A549 (cell line): Measurements from ENCODE around the gene C19orf47.

Experiments used
- CEBPB ChIP-seq, 2 experiments: fragments of >200 bp in 1 of 2; sonication (Bioruptor Twin) in 1 of 2; formaldehyde crosslinking in 1 of 2; IDR thresholded peaks; 2 replicates each; pipeline ENCODE4 v1.6.1; 2012 to 2016
- KDM5A ChIP-seq: fragments of 200-600 bp; sonication (generic); IDR thresholded peaks from 2 replicates; pipeline ENCODE4 v1.6.1; 2016; ENCODE audit warnings: antibody characterized with exemption, mild to moderate bottlenecking
- MAZ ChIP-seq: fragments of 150-350 bp; IDR thresholded peaks from 2 replicates; pipeline ENCODE4 v1.6.1; 2014; ENCODE audit warnings: antibody characterized with exemption, low read depth, low read length, borderline replicate concordance
- RAD21 ChIP-seq, 2 experiments: fragments of >200 bp in 1 of 2; sonication (Bioruptor Twin) in 1 of 2; formaldehyde crosslinking in 1 of 2; IDR thresholded peaks in 1 of 2; conservative IDR thresholded peaks in 1 of 2; 2 replicates in 1 of 2; 3 replicates in 1 of 2; pipeline ENCODE4 v1.6.1; 2012 to 2018; ENCODE audit warnings: inconsistent platforms in 1 of 2
- REST ChIP-seq: fragments of 200-600 bp; sonication (generic); IDR thresholded peaks from 2 replicates; pipeline ENCODE4 v1.6.1; 2016; ENCODE audit warnings: antibody characterized with exemption, mild to moderate bottlenecking, moderate library complexity
- TF ChIP-seq, protein P1 (sequence below): fragments of >200 bp; sonication (Bioruptor Twin); formaldehyde crosslinking; IDR thresholded peaks from 3 replicates; pipeline ENCODE4 v1.5.1; 2016
- TF ChIP-seq, protein P2 (sequence below): fragments of 150-350 bp; IDR thresholded peaks from 2 replicates; pipeline ENCODE4 v1.6.1; 2014; ENCODE audit warnings: low read depth, mild to moderate bottlenecking, low read length

DNA sequence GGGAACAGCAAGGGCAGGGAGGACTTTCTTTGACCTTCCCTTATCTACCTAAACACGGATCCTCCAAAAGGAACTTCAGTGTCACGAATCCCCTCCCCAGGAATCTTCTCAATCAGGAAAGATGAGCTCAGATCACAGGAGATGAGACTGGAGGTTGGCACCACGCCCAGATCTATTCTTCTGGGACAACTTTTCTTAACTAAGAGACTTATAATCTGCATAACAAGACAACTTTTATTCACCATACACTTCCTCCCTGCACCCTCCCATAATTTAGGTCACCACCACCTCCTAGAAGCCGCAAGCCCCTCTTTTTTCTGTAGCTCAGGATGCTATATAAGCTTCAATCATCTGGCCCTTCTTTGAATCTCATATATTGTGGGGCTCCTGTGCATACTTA, 43.9 kb downstream of the C19orf47 start:
- no peak for TF ChIP-seq KDM5A
- TF ChIP-seq, protein P1, sequence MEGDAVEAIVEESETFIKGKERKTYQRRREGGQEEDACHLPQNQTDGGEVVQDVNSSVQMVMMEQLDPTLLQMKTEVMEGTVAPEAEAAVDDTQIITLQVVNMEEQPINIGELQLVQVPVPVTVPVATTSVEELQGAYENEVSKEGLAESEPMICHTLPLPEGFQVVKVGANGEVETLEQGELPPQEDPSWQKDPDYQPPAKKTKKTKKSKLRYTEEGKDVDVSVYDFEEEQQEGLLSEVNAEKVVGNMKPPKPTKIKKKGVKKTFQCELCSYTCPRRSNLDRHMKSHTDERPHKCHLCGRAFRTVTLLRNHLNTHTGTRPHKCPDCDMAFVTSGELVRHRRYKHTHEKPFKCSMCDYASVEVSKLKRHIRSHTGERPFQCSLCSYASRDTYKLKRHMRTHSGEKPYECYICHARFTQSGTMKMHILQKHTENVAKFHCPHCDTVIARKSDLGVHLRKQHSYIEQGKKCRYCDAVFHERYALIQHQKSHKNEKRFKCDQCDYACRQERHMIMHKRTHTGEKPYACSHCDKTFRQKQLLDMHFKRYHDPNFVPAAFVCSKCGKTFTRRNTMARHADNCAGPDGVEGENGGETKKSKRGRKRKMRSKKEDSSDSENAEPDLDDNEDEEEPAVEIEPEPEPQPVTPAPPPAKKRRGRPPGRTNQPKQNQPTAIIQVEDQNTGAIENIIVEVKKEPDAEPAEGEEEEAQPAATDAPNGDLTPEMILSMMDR, result no peak
- no peak for TF ChIP-seq CEBPB (IDR thresholded peaks at IDR 0.05)
- TF ChIP-seq MAZ, result no peak
- TF ChIP-seq REST, result no peak
- TF ChIP-seq RAD21 (conservative IDR thresholded peaks at IDR 0.05 in 1 of 2, IDR thresholded peaks at IDR 0.05 in 1 of 2), result no peak
- TF ChIP-seq, protein P2, sequence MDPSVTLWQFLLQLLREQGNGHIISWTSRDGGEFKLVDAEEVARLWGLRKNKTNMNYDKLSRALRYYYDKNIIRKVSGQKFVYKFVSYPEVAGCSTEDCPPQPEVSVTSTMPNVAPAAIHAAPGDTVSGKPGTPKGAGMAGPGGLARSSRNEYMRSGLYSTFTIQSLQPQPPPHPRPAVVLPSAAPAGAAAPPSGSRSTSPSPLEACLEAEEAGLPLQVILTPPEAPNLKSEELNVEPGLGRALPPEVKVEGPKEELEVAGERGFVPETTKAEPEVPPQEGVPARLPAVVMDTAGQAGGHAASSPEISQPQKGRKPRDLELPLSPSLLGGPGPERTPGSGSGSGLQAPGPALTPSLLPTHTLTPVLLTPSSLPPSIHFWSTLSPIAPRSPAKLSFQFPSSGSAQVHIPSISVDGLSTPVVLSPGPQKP, result no peak
